HG03439 (cell line): Measurements from ENCODE around the gene SLAMF7.

ENCODE experiments used
- ATAC-seq: cut with Tn5 transposase; IDR thresholded peaks from one replicate; pipeline ENCODE4 v1.9.1; 2021; ENCODE audit warnings: mild to moderate bottlenecking, moderate library complexity; ENCODE audit not compliant: unreplicated experiment

Gene SLAMF7

DNA sequence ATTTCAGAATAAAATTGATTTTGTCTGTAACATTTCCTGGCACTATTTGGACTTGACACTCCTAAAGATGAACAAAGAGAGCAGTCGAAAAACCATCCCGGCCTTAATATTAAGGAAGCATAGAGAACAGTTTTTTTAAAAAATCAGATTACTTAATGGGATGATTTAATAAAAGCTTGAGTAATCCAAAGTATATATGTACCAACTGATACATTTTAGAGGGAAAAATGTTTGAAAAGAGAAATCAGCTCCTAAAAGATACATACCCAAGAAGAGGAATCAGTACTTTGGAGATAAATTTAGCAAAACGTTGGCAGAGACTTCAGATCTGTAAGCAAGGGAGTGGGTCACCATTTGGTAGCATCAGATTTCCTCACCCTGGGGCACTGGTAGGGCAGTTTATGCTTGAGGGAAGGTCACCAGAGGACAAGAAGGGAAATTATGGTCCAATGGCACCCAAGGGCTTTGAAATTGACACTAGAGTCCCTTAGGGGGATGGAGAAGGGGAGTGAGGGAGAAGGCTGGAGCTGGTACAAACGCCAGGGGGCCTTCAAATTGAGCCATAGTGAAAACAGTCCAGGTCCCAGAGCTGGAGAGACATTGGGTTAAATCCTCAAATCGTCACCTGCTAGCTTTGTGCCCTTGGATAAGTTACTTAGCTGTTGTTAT, 5.9 kb downstream of the SLAMF7 start:
- ATAC-seq: no peak

DNA sequence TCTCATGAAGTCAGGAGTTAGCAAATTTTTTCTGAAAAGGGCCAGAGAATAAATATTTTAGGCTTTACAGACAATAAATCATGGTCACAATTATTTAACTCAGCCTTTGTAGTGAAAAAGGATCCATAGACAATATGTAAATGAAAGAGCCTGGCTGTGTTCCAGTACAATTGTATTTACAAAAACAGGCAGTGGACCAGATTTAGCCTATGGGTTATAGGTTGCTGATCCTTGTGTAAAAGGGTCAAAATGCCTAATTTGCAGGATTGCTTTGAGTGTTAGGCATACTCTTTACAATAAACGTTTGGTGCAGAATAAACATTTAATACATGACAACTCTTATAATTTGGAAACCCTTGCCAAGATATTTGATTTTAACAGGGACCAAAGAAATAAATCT, 6.5 kb downstream of the SLAMF7 start:
- ATAC-seq: no peak

DNA sequence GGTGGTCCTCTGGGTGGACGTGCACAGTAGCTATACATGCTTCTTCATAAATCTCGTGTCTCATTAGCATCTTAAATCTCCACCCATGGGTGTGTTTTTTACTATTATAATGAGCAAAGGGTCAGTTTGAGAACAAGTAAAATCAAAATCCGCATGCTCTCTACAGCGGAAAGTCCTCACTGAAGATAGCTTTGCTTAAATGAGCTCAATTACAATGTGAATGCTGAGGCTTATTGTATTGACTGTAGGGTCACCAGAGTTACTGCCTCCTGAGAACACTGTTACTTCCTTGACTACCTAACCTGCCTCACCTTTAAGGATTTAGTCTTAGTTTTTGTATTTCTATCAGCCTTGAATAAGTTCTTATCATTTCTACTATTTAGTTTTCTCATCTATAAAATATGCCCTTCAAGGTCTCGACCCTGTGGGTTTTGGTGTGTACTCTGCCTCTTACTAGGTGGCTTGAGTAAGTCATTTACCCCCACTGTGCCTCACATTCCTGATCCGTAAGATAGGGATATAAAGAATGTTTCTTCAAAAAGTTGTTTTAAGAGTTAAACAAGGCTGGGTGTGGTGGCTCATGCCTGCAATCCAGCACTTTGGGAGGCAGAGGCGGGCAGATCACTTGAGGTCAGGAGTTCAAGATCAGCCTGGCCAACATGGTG, 7.9 kb downstream of the SLAMF7 start:
- no peak for ATAC-seq

DNA sequence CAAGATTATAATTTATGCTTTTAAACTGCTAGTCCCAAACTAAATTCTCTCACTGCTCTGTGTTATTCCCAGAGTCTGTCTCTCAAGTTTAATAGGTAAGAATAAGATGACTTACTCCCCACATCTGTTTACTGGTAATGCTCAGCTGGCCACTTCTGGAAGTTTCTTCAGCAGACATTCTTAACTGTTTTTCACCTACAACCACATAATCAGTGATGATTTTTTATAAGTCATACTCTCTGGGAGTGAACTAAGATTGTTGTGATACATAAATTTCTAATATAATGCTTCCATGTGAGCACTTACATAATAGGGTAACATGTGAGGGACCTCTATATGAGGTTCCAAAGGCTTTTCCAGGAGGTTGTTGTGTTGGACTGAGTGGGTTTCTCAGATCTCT, 8.7 kb downstream of the SLAMF7 start:
- ATAC-seq: no peak

DNA sequence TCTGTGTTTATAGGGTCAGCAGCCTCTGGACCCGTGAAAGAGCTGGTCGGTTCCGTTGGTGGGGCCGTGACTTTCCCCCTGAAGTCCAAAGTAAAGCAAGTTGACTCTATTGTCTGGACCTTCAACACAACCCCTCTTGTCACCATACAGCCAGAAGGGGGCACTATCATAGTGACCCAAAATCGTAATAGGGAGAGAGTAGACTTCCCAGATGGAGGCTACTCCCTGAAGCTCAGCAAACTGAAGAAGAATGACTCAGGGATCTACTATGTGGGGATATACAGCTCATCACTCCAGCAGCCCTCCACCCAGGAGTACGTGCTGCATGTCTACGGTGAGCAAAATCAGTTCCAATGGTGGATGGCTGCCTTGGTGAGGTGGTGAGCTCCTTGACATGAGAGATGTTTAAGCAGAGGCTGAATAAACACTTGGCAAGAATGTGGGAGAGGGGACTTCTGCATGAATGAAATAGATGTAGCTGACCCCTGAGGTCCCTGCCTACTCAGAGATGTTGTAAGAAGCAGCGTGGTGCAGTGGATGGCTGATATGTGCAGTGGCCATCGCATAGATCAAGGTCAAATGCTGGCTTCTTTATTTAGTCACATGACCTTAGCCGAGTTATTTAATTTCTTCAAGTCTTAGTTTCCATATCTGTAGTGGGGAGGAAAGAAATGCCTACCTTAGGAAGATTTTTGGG, 9.3 kb downstream of the SLAMF7 start:
- no peak for ATAC-seq

DNA sequence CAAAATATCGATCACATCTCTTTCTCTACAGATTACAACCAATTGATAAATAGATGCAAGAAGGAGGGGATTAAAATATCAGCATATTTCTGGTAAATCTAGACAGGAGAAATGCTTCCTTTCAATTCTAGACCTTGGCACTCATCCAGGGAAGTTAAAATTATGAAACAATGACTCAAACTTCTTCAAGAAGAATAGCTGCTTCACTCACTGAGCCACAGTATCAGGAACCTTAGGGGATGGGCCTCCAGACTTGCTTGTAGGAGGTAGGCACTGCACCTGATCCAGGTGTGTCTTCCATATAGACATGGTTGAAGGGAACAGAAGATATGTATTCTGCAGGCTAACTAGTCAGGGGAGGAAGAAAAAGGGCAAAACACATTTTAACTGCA, 9.8 kb downstream of the SLAMF7 start:
- no peak for ATAC-seq

DNA sequence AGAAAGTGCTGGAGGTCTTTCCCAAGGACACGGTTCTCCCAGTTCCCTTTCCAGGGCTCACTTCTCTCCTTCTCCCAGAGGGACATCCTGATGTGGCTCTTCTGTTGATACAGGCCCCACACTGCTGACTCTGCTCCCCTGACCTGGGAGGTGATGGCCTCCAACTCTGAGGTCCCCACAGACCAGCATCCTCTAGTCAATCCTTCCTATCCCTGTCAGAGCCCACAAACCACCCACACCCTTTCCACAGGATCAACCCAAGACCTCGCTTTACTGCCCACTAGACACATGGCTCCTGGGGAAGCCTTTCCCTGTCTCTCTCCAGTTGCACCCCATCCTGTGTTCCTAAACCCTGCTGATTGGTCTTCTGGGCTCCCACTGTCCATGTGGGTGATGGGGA, 11.6 kb downstream of the SLAMF7 start:
- ATAC-seq: no peak

DNA sequence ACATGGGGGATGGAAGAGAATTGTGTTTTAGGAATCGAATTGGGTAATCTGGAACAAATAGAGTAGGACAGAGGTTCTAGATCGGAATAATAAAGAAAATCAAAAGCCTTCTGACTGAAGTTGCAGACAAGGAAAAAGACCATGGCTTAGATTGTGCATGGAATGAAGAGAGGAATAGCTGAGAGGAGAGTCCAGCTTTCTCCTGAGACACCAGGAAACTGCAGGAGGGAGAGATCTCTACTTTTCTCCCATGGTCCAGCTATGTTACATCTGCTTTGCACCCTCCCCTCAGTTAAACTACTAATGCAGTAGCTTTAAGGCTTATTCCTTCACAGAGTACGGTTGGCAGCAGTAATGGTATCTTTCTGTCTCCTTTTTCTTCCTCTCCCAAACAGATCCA, 13.4 kb downstream of the SLAMF7 start:
- ATAC-seq: no peak

DNA sequence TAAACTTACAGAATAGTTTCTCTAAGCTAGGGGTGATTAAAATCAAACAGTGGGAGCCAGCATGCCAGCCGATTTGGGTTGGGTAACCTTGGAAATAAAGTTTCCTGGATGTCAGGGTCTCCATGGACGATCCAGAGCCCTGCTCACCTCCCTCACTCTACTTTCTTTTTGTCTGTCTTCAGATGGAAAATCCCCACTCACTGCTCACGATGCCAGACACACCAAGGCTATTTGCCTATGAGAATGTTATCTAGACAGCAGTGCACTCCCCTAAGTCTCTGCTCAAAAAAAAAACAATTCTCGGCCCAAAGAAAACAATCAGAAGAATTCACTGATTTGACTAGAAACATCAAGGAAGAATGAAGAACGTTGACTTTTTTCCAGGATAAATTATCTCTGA, 13.9 kb downstream of the SLAMF7 start:
- ATAC-seq: no peak

DNA sequence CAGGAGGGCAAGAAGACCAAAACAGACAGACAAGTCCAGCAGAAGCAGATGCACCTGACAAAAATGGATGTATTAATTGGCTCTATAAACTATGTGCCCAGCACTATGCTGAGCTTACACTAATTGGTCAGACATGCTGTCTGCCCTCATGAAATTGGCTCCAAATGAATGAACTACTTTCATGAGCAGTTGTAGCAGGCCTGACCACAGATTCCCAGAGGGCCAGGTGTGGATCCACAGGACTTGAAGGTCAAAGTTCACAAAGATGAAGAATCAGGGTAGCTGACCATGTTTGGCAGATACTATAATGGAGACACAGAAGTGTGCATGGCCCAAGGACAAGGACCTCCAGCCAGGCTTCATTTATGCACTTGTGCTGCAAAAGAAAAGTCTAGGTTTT, 14.5 kb downstream of the SLAMF7 start:
- no peak for ATAC-seq

DNA sequence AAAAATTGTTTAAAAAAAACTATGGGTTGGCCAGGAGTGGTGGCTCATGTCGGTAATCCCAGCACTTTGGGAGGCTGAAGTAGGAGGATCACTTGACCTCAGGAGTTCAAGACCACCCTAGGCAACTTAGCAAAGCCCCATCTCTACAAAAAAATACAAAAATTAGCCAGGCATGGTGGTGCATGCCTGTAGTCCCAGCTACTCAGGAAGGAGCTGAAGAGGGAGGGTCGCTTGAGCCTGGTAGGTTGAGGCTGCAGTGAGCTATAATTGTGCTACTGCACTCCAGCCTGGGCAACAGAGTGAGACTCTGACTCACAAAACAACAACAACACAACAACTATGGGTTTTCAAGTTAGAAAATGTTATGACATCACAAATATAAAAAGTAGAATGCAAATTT, 16.4 kb downstream of the SLAMF7 start:
- no peak for ATAC-seq

DNA sequence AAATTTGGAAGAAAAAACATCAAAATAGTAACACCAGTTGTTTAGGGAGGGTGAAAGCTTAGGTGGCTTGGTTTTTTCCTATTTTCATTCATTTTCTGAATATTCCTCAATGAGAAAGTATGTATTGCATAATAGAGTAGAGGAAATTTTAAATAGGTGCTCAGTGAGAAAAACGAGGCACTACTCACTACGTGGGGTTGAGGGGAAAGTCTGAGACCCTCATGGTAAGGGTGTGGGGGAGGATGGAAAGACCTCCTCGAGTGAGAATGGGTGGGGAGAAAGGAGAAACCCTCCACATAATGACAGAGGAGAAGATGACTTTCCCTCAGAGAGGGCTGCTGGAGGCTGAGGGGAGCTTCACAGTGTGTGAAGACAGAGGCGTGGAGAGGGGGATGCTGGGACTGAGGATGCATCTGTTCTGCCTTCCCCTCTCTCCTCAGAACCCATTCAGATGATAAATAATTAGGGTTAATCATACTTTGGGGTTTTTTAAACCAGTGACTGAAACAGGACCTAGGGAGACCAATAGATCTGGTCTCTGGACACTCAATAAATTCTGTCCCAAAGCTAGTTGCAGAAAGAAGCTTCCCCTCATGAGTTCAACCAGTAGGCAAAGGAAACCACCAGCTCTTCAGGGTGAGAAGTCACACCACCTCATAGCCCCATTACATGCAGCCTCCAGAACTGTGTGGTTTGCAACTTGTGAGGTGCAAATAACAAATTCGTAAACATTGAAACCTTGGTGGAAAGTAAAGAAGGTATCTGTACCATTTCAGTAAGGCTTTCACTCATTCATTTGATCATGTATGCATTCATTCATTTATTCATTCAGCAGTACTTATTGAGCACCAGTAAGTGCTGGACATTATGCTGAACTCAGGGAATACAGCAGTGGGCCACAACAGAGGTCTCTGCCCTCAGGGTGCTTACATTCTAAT, 17.1 kb downstream of the SLAMF7 start:
- ATAC-seq: peak; percentile 35

DNA sequence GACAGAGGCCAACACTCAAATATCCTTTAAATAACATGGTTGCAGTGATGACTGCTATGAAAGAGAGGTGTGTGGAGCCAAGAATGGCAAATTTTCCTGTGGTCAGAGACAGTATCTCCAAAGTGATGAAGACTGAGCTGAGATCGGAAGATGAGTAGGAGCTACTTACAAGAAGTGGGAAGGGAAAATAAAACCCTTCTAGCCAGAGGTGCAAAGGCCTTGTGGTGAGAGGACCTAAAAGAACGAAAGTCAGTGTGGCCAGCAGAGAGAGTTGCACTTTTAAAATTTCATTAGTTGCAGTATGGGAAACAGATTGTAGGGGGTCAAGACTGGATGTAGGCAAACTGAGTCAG, 17.8 kb downstream of the SLAMF7 start:
- ATAC-seq: peak; percentile 17

DNA sequence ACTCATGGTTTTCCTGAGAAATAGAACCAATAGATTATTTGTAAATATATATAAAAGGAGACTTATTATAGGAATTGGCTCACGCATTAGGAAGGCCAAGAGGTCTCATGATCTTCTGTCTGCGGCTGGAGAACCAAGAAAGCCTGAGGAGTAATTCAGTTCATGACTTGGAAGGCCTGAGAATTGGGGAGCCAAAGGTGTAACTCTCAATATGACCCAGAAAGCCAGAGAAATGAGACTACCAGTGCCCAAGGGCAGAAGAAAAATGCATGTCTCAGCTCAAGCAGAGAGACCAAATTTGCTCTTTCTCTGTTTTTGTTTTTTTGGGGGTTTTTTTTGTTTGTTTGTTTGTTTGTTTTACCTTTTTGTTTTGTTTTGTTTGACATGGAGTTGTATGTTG, 19.5 kb downstream of the SLAMF7 start:
- ATAC-seq: no peak

DNA sequence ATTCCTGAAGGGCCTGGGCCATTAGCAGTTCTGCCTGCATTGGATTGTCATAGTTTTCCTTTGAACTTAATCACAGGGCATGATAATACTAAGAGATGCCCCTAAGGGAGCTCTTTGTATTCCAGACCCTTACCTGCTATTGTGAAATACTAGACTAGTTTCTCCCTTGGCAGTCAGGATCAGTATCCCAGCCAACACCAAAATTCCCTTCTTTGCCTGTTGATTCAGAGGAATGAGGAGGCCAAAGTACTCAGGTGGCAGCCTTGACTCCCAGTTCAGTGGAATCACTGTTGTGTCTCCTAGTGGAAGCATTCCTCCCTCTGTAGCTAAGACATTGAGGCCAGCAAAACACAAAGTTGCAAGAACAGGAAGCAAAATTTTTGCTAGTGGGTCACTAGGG, 20.7 kb downstream of the SLAMF7 start:
- ATAC-seq: no peak

DNA sequence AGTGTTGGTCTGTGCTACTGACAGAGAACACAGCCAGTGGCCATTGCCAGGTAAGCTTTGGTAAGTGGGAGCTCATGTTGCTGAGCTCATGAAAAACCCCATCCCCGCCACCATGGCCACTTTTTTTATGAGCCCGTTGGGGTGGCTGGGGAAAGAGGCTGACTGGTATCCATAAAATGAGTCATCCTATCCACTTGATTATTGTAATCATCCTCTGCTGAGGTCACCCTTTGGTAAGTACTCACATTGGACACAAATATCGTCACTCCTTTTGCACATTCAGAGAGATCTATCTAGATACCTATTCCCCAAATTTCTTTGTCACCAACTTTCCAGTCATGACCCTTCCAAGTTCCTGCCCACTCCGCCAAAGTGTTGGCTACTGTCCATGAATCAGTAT, 22.0 kb downstream of the SLAMF7 start:
- ATAC-seq: no peak

DNA sequence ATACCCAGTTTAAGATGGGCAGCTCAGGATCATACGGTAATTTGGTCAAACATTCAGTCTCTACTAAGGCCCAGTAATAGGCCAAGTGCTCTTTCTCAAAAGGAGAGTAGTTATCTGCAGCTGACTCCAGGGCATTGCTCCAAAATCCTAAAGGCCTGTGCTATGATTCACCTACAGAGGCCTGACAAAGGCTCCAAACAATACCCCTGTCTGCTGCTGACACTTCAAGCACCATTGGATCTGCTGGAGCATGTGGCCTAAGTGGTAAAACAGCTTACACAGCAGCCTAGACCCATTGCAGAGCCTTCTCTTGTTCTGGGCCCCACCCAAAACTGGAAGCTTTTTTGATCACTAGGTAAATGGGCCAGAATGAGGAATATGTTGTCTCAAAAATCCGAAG, 22.8 kb downstream of the SLAMF7 start:
- no peak for ATAC-seq

DNA sequence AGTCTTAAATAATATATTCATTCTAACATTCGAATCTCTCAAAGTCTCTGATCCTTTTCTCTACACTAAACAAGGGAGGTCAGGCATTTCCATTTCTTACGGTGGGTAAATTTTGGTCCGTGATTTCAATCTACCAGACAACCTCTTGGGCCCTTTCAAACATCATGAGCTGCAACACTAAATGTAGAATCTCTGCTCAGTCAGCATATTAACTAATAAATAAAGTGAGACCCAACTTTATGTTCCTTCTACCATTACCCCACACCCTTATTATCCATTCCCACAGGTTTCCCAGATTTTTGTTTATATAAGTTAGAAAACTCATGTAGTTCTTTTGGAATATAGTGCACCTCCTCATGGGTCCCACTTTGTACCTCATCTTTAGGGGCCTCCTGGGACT, 24.9 kb downstream of the SLAMF7 start:
- ATAC-seq: no peak

DNA sequence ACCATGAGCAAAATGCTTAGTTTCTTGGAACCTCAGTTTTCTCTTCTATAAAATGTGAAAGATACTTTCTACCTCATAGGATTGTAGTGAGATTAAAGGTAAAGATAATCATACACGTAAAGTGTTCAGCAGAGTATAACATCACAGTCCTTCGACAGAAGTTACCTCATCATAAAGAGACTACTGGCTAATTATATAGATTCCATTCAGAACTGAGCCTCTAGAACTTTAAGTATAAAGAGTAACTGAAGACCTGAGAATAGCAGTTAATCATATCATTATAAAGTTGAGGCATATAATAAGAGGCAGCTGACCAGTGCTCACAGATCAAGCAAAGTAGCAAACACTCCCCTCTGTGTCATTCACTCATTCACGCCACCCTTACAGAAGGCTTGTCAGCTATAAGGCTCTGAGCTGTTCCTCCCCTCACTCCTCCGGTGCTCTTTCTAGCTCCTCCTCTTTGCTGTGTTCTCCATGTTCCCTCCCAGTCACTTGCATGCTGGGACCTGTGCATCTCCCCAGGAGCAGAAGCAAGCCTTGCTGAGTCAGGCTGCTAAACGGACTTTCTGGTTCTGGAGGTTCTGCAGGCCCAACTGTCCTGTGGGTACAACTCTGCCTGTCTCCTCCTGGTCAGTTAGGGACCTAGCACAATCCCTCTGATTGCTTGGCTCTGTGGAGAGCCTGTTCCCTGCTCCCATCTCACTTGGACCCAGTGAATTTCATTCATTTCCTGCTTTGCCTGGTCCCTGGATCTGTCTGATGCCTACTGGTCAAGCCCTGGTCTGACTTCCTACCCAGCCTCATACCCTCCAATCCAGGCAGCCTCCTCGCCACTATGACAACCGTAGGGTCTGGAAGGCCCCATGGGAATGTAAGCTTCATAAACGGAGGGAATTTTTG, 28.6 kb downstream of the SLAMF7 start:
- ATAC-seq: peak; percentile 53

DNA sequence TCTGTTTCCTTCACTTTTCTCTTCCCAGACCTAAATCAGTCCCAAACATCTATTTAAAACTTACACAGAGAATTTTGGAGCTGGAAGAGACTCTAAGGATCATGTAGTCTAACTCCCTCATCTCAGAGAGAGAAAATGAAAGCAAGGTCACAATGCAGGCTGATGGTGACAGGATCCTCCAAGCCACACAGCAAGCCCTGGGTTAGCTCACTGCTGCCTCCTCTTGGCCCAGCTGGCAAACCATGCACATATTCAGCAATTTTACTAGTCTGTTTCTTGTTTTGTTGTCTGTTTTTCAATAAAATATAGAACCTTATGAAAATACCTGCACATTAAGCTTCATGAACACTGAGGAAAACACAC, 29.2 kb downstream of the SLAMF7 start:
- ATAC-seq: peak; percentile 84
